ENCODE data around the gene XG.
"Not testable (repeated sequence)": the region's sequence is repeated elsewhere in the genome, so short reads cannot be mapped to it uniquely, and the experiment has no call there.

The XG gene

DNA sequence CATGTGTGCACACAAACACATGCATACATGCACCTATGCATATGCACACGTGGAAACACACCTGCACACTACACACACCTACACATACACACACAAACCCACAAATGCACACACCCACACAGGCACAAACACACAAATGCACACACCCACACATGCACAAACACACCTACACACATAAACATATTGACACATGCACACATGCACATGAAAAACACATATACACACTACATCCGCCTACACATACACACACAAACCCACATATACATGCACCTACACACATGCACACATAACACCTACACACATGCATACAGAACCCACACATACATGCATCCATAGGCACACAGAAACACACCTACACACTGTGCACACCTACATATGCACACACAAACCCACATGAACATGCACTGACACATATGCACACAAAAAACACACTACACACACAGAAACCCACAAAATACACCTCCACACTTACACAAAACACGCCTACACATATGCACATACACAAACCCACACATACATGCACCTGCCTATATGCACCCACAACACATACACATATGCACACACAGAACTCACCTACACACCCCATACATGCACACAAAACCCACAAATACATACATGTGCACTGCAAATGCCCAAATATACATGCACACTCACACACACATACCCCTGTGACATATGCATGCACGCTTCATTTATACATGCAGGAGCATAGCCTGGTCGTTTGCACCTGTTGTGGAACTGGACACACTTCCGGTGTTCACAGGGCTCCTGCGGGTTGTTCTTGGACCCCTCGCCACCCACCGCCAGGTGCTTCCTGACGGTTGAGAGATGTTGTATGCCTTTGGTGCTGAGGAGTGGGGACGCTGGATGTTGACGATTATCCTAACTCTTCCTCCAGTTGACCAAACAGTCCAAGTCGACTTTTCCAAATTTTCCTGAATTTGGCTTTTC is 38.7 kb upstream of the XG start:
- Histone ChIP-seq H3K9ac (ENCODE audit: low read depth, low read length) (no peak overlapping the region), H3K4me1 (ENCODE audit: control insufficient read depth, insufficient read depth, low read length) (peaks cover 17% of the 10 kb centered on the region), H3K4me3 (ENCODE audit: low read depth, low read length) (no peak overlapping the region), H3K9me3 (ENCODE audit: control insufficient read depth, insufficient read depth, low read length) (no peaks in the 10 kb centered on the region), H3K36me3 (ENCODE audit: control insufficient read depth, insufficient read depth, low read length) (peaks cover 6% of the 10 kb centered on the region; the same call in 1 of the 2 replicates), H3K27ac (ENCODE audit: low read depth, low read length) (no peak overlapping the region), H3K27me3 (ENCODE audit: control insufficient read depth, insufficient read depth, low read length) (no peaks in the 10 kb centered on the region)

DNA sequence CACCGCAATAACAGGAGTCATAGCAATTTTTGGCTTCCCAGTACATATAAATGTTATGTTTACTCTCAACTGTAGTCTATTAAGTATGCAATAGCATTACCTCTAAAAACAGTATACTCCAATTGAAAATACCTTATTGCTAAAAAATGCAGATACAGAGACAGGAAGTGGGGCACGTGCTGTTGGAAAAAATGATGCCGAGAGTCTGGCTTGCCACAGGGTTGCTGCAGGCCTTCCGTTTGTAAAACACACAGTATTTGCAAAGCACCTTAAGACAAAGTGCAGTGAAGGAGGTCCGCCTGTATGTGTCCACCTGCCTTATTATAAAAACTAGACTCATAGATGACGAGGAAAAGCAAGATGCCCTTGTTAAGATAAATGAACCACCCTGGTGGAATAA is 37.3 kb upstream of the XG start:
- Histone ChIP-seq H3K27ac (ENCODE audit: low read depth, low read length) (no peak overlapping the region), H3K4me3 (ENCODE audit: low read depth, low read length) (no peak overlapping the region), H3K9me3 (ENCODE audit: control insufficient read depth, insufficient read depth, low read length) (no peaks in the 10 kb centered on the region), H3K9ac (ENCODE audit: low read depth, low read length) (no peak overlapping the region), H3K36me3 (ENCODE audit: control insufficient read depth, insufficient read depth, low read length) (peaks cover 12% of the 10 kb centered on the region; the same call in 1 of the 2 replicates), H3K4me1 (ENCODE audit: control insufficient read depth, insufficient read depth, low read length) (peaks cover 12% of the 10 kb centered on the region), H3K27me3 (ENCODE audit: control insufficient read depth, insufficient read depth, low read length) (no peaks in the 10 kb centered on the region)

DNA sequence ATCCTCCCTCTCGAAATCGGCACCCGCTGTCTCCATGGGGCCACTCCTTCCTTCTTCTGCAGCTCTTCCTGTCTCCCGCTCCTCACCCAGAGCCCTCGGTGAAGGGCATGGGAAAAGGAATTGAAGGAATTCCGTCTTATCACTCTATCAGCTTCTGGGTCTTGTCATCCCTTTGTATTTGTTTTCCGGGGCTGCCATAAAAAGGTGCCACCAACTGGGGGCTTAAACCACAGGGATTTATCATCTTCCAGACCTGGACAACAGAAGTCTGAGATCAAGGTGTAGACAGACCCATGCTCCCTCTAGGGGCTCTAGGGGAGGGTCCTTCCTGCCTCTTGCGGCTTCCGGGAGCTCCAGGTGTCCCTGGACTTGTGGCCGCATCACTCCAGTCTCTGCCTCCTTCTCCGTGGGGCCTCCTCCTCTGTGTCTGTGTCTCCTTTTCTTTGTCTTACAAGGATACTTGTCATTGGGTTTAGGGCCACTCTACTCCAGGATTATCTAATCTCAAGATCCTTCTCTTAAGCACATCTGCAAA is 36.7 kb upstream of the XG start:
- no peak overlapping the region for H3K4me3 ChIP-seq (ENCODE audit: low read depth, low read length)
- peaks cover 14% of the 10 kb centered on the region; the same call in 1 of the 2 replicates for H3K36me3 ChIP-seq (ENCODE audit: control insufficient read depth, insufficient read depth, low read length)

DNA sequence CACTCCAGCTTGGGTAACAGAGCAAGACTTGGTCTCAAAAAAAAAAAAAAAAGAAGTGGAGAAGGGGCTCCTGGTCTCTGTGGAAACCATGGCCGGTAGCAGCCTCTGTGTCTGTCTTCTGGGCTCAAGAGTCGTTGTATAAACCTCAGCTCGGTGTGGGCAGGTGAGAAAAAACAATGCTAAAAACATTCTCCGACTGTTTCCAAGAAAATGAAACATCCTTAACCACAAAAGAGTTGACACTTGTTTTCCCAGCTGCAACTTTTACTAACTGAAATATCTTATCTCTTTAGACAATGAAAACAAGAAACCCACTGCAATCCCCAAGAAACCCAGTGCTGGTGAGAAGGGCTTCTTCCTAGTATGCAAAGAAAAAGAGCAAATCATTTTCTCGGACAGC is 34.5 kb upstream of the XG start:
- no peak overlapping the region for H3K9ac ChIP-seq (ENCODE audit: low read depth, low read length)
- no peak overlapping the region for H3K4me3 ChIP-seq (ENCODE audit: low read depth, low read length)
- H3K36me3 ChIP-seq (ENCODE audit: control insufficient read depth, insufficient read depth, low read length), result peaks cover 17% of the 10 kb centered on the region
- H3K9me3 ChIP-seq (ENCODE audit: control insufficient read depth, insufficient read depth, low read length), result no peaks in the 10 kb centered on the region
- no peaks in the 10 kb centered on the region for H3K27me3 ChIP-seq (ENCODE audit: control insufficient read depth, insufficient read depth, low read length)
- H3K4me1 ChIP-seq (ENCODE audit: control insufficient read depth, insufficient read depth, low read length), result no peaks in the 10 kb centered on the region
- no peak overlapping the region for H3K27ac ChIP-seq (ENCODE audit: low read depth, low read length)

More for the DNA sequence above, 36.7 kb upstream of the XG start:
- Histone ChIP-seq H3K9me3 (ENCODE audit: control insufficient read depth, insufficient read depth, low read length) (no peaks in the 10 kb centered on the region), H3K27me3 (ENCODE audit: control insufficient read depth, insufficient read depth, low read length) (no peaks in the 10 kb centered on the region), H3K4me1 (ENCODE audit: control insufficient read depth, insufficient read depth, low read length) (peaks cover 7% of the 10 kb centered on the region), H3K9ac (ENCODE audit: low read depth, low read length) (no peak overlapping the region), H3K27ac (ENCODE audit: low read depth, low read length) (no peak overlapping the region)

DNA sequence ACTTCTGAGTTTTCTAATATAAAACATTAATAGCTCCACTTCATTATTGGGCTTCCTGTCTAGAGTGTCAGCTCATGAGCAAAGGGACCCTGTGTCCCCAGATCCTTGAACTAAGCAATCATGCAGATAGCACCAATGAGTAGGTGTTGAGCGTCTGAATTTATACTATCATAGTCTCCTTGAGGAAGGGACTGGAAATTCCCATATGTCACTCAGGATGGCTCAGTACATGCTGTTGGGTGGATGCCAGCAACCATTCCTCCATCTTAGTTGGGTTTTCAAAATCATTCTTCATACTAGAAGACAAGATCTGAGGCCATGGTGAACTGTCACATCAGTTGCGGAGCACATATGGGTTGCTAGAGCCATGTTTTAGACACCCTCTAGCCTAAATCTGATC is 33.0 kb upstream of the XG start:
- H3K4me3 ChIP-seq (ENCODE audit: low read depth, low read length), result no peak overlapping the region
- H3K27me3 ChIP-seq (ENCODE audit: control insufficient read depth, insufficient read depth, low read length), result no peaks in the 10 kb centered on the region
- H3K9me3 ChIP-seq (ENCODE audit: control insufficient read depth, insufficient read depth, low read length), result no peaks in the 10 kb centered on the region
- peaks cover 32% of the 10 kb centered on the region for H3K36me3 ChIP-seq (ENCODE audit: control insufficient read depth, insufficient read depth, low read length)
- no peak overlapping the region for H3K27ac ChIP-seq (ENCODE audit: low read depth, low read length)
- no peak overlapping the region for H3K9ac ChIP-seq (ENCODE audit: low read depth, low read length)
- no peaks in the 10 kb centered on the region for H3K4me1 ChIP-seq (ENCODE audit: control insufficient read depth, insufficient read depth, low read length)

DNA sequence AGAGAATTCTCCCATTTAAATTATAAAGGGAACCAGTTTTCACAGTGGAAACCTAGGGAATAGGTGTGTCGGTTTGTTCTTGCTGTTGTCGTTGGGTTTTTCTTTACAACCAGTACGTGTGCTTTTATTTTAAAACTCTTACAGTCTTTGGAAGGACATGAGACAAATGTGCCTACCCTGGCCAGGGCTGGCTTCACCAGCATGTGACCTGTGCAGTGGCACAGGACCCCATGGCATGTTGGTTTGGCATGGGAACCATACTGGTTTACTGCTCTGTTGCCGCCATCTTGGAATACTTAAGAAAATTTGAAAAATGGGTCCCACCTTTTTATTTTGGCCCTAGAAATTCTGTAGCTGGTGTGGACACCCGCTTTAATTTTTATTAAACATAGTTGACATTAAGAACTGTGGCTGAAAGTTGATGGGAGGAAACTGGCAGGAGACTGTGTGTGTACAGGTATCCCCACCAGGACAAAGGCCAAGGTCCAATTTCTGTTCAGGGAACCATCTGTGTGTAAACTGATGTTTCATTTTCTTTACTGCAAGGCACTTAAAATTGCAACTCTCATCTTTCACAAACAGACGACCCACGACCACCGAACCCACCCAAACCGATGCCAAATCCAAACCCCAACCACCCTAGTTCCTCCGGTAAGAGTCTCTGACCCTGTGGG is 31.9 kb upstream of the XG start:
- no peak overlapping the region for H3K9ac ChIP-seq (ENCODE audit: low read depth, low read length)

DNA sequence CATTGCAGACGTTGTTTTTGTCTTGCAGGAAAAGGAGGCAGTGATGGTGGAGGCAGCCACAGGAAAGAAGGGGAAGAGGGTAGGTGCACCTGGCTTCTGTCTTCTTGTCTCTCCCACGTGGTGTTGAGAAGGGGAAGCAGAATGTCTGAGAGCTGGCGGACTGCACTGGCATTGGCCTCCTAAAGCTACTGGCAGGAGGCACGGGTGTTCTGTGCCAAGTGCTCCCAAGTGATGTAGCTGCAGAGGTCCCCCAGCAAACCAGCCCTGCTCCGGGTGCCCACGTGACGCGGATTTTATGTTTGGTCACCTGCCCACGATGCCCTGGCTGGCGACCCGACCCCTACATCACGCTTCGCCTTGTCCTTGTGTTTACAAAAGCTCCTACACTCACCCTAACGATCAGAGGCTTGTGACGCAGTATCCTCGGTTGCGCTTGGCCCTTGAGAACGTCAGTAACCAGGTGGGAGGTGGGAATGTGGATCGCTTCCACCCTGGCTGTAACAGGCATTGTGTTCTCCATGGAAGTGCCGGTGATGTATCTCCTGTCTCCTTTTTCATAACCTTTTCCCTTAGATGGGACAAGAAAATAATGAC is 28.5 kb upstream of the XG start:
- no peaks in the 10 kb centered on the region for H3K4me1 ChIP-seq (ENCODE audit: control insufficient read depth, insufficient read depth, low read length)
- H3K9me3 ChIP-seq (ENCODE audit: control insufficient read depth, insufficient read depth, low read length), result no peaks in the 10 kb centered on the region
- no peak overlapping the region for H3K27ac ChIP-seq (ENCODE audit: low read depth, low read length)
- H3K36me3 ChIP-seq (ENCODE audit: control insufficient read depth, insufficient read depth, low read length), result peaks cover 35% of the 10 kb centered on the region
- H3K9ac ChIP-seq (ENCODE audit: low read depth, low read length), result no peak overlapping the region
- H3K27me3 ChIP-seq (ENCODE audit: control insufficient read depth, insufficient read depth, low read length), result no peaks in the 10 kb centered on the region
- H3K4me3 ChIP-seq (ENCODE audit: low read depth, low read length), result no peak overlapping the region

More for the DNA sequence above, 31.9 kb upstream of the XG start:
- H3K4me1 ChIP-seq (ENCODE audit: control insufficient read depth, insufficient read depth, low read length), result no peaks in the 10 kb centered on the region
- H3K9me3 ChIP-seq (ENCODE audit: control insufficient read depth, insufficient read depth, low read length), result no peaks in the 10 kb centered on the region
- H3K27me3 ChIP-seq (ENCODE audit: control insufficient read depth, insufficient read depth, low read length), result no peaks in the 10 kb centered on the region
- H3K36me3 ChIP-seq (ENCODE audit: control insufficient read depth, insufficient read depth, low read length), result peaks cover 37% of the 10 kb centered on the region
- no peak overlapping the region for H3K27ac ChIP-seq (ENCODE audit: low read depth, low read length)
- H3K4me3 ChIP-seq (ENCODE audit: low read depth, low read length), result no peak overlapping the region

DNA sequence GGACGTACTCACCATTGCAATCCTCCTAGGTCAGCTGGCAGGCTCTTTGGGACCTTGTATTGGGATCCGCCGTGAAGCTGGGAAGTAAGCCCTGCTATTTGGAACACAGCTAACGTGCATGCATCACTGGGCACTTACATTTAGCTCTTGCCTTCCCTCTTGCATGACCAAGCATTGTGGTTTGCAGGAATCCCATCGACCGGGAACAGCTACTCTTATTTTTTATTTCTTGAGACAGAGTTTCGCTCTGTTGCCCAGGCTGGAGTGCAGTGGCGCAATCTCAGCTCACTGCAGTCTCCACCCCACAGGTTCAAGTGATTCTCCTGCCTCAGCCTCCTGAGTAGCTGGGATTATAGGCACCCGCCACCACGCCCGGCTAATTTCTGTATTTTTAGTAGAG is 24.6 kb upstream of the XG start:
- not testable (repeated sequence) for H3K4me3 ChIP-seq (ENCODE audit: low read depth, low read length); H3K27ac ChIP-seq (ENCODE audit: low read depth, low read length); H3K9ac ChIP-seq (ENCODE audit: low read depth, low read length); H3K27me3 ChIP-seq (ENCODE audit: control insufficient read depth, insufficient read depth, low read length); H3K9me3 ChIP-seq (ENCODE audit: control insufficient read depth, insufficient read depth, low read length); H3K4me1 ChIP-seq (ENCODE audit: control insufficient read depth, insufficient read depth, low read length)
- H3K36me3 ChIP-seq (ENCODE audit: control insufficient read depth, insufficient read depth, low read length), result peaks cover 24% of the 10 kb centered on the region

DNA sequence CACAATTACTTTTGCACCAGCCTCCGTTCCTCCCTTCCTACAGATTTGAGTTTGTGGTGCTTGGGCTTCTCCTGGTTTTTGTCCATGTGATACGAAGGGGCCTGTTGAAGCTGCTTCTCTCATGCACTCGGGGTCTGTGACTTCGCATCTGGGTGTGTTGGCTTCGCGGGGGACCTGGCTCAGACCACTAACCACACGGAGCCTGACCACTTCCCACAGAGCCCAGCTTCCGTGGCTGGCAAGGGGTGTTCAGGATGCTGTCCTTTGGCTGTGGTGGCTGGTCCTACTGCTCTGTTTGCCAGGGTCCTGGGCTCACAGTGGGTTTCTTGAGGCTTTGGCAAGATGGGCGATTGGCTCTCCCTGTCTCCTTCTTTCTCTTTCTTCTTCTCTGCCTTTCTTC is 19.8 kb upstream of the XG start:
- no peak overlapping the region for H3K9ac ChIP-seq (ENCODE audit: low read depth, low read length)
- peaks cover 2% of the 10 kb centered on the region for H3K36me3 ChIP-seq (ENCODE audit: control insufficient read depth, insufficient read depth, low read length)
- H3K27me3 ChIP-seq (ENCODE audit: control insufficient read depth, insufficient read depth, low read length), result no peaks in the 10 kb centered on the region
- H3K4me3 ChIP-seq (ENCODE audit: low read depth, low read length), result no peak overlapping the region
- H3K27ac ChIP-seq (ENCODE audit: low read depth, low read length), result no peak overlapping the region
- no peaks in the 10 kb centered on the region; the same call in 1 of the 2 replicates for H3K4me1 ChIP-seq (ENCODE audit: control insufficient read depth, insufficient read depth, low read length)
- H3K9me3 ChIP-seq (ENCODE audit: control insufficient read depth, insufficient read depth, low read length), result peaks cover 6% of the 10 kb centered on the region; the same call in 1 of the 2 replicates

DNA sequence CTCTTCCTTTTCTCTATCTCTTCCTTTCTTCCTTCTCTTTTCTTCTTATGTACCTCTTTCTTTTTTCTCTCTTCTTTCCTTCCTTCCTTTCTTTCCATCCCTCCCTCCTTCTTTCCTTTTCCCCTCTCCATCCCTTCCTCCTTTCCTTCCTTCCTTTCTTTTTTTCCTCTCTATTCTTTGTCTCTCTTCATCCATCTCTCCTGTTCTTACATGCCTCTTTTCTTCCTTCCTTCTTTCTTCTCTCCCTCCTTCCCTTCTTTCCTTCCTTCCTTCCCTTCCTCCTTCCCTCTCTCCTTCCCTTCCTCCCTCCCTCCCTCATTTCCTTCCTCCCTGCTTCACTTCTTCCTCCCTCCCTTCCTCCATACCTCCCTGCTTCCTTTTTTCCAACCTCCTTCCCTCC is 19.2 kb upstream of the XG start:
- peaks cover 6% of the 10 kb centered on the region; the same call in 1 of the 2 replicates for H3K9me3 ChIP-seq (ENCODE audit: control insufficient read depth, insufficient read depth, low read length)
- H3K4me3 ChIP-seq (ENCODE audit: low read depth, low read length), result no peak overlapping the region
- H3K4me1 ChIP-seq (ENCODE audit: control insufficient read depth, insufficient read depth, low read length), result no peaks in the 10 kb centered on the region; the same call in 1 of the 2 replicates
- H3K27ac ChIP-seq (ENCODE audit: low read depth, low read length), result no peak overlapping the region
- H3K9ac ChIP-seq (ENCODE audit: low read depth, low read length), result no peak overlapping the region
- H3K27me3 ChIP-seq (ENCODE audit: control insufficient read depth, insufficient read depth, low read length), result no peaks in the 10 kb centered on the region
- no peaks in the 10 kb centered on the region; the same call in 1 of the 2 replicates for H3K36me3 ChIP-seq (ENCODE audit: control insufficient read depth, insufficient read depth, low read length)
